GM19035 (cell line): ENCODE data around the gene GRIN3B.

Source experiments
- ATAC-seq: cut with Tn5 transposase; IDR thresholded peaks from one replicate; pipeline ENCODE4 v1.9.1; 2021; ENCODE audit not compliant: unreplicated experiment

Gene GRIN3B

GRCh38 chr19:990119-990571 lies 10.1 kb upstream of the GRIN3B start:
- no peak for ATAC-seq

- no peak for ATAC-seq
These were observed 9.5 kb upstream of the GRIN3B start for GRCh38 chr19:990746-991145.

GRCh38 chr19:991174-991931 lies 8.9 kb upstream of the GRIN3B start:
- no peak for ATAC-seq

- ATAC-seq = no peak
These were observed 8.1 kb upstream of the GRIN3B start for GRCh38 chr19:991932-992669.

GRCh38 chr19:992670-993055 lies 7.6 kb upstream of the GRIN3B start:
- no peak for ATAC-seq

GRCh38 chr19:993361-993830 lies 6.8 kb upstream of the GRIN3B start:
- no peak for ATAC-seq

GRCh38 chr19:993831-994393 lies 6.3 kb upstream of the GRIN3B start:
- no peak for ATAC-seq

- ATAC-seq = no peak
These were observed 5.7 kb upstream of the GRIN3B start for GRCh38 chr19:994516-994915.

- no peak for ATAC-seq
These were observed 5.0 kb upstream of the GRIN3B start for GRCh38 chr19:995051-995827.

- no peak for ATAC-seq
These were observed 4.0 kb upstream of the GRIN3B start for GRCh38 chr19:996051-996838.

- no peak for ATAC-seq
These were observed 2.2 kb upstream of the GRIN3B start for GRCh38 chr19:998064-998463.

- no peak for ATAC-seq
These were observed 870 bp upstream of the GRIN3B start for GRCh38 chr19:999379-999719.

- ATAC-seq = no peak
These were observed 645 bp downstream of the GRIN3B start for GRCh38 chr19:1000591-1001537.

GRCh38 chr19:1001538-1002166 lies 1.4 kb downstream of the GRIN3B start:
- no peak for ATAC-seq

- no peak for ATAC-seq
These were observed 2.4 kb downstream of the GRIN3B start for GRCh38 chr19:1002600-1002999.

GRCh38 chr19:1003283-1003682 lies 3.1 kb downstream of the GRIN3B start:
- no peak for ATAC-seq

- no peak for ATAC-seq
These were observed 4.1 kb downstream of the GRIN3B start for GRCh38 chr19:1004204-1004802.

GRCh38 chr19:1004803-1005664 lies 4.8 kb downstream of the GRIN3B start:
- no peak for ATAC-seq
